Prostate gland (tissue), 2 donors: ENCODE results near the gene ISG20.

Experiments used
- POLR2A ChIP-seq: fragments of 450-650 bp; IDR thresholded peaks from one replicate; pipeline ENCODE4 v1.6.1; 2016; ENCODE audit warnings: antibody characterized with exemption, mild to moderate bottlenecking
- TF ChIP-seq, protein P1 (sequence below), 4 experiments: fragments of 200-600 bp in 2 of 4; fragments of 450-650 bp in 2 of 4; sonication (generic) in 2 of 4; IDR thresholded peaks; 1 replicate in 3 of 4; 2 replicates in 1 of 4; pipeline ENCODE4 v1.5.1; 2016 to 2019; ENCODE audit warnings: antibody characterized with exemption in 4 of 4, mild to moderate bottlenecking in 2 of 4, moderate library complexity in 2 of 4

DNA sequence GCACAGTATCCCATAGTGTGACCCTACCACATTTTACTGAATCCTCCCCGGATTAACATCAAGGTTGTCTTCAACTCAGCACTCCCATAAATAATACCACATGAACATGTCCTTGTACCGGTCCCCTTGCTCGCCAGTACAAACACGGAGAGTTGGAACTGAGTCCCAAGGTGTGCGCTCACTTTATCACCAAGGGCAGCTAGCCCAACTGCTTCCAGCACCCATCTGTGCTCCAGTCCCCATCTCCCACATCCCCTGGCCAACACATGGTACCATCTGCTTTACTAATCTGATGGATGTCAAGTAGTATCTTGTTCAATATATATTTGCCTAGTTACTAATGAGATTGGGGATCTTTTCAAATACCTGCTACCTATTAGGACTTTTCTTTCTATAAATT is 64.7 kb downstream of the ISG20 start:
- TF ChIP-seq, protein P1, sequence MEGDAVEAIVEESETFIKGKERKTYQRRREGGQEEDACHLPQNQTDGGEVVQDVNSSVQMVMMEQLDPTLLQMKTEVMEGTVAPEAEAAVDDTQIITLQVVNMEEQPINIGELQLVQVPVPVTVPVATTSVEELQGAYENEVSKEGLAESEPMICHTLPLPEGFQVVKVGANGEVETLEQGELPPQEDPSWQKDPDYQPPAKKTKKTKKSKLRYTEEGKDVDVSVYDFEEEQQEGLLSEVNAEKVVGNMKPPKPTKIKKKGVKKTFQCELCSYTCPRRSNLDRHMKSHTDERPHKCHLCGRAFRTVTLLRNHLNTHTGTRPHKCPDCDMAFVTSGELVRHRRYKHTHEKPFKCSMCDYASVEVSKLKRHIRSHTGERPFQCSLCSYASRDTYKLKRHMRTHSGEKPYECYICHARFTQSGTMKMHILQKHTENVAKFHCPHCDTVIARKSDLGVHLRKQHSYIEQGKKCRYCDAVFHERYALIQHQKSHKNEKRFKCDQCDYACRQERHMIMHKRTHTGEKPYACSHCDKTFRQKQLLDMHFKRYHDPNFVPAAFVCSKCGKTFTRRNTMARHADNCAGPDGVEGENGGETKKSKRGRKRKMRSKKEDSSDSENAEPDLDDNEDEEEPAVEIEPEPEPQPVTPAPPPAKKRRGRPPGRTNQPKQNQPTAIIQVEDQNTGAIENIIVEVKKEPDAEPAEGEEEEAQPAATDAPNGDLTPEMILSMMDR (IDR thresholded peaks at IDR 0.05), result no peak
- TF ChIP-seq POLR2A, result no peak
